OCI-LY3 (cell line): Measurements from ENCODE around the gene PTPRC.

Source experiments
- H2AFZ ChIP-seq: fragments of 200-600, 300-600 bp; shearing (Covaris generic); 2 replicates; pipeline ENCODE4 v1.6.0; 2014; ENCODE audit warnings: antibody characterized with exemption, low read depth, low read length
- H3K27ac ChIP-seq: fragments of 200-600, 300-600 bp; sonication (generic); 2 replicates; pipeline ENCODE4 v1.5.1; 2014; ENCODE audit warnings: mild to moderate bottlenecking, low read length, moderate library complexity, mixed read lengths
- H3K27me3 ChIP-seq: fragments of 200-600, 300-600 bp; sonication (generic); 2 replicates; pipeline ENCODE4 v1.6.1; 2014; ENCODE audit warnings: low read depth, low read length, mixed read lengths
- H3K36me3 ChIP-seq: fragments of 200-600, 300-600 bp; sonication (generic); replicated peaks from 2 replicates; pipeline ENCODE3; 2014; ENCODE audit warnings: low read depth, low read length, mixed read lengths
- H3K4me1 ChIP-seq: fragments of 300-600, 200-600 bp; sonication (generic); 2 replicates; pipeline ENCODE4 v1.6.1; 2014; ENCODE audit warnings: low read length, mixed read lengths
- H3K4me2 ChIP-seq: fragments of 200-600, 300-600 bp; sonication (generic); 2 replicates; pipeline ENCODE4 v1.6.1; 2014; ENCODE audit warnings: low read length, mixed read lengths
- H3K4me3 ChIP-seq: fragments of 300-600, 200-600 bp; sonication (generic); 2 replicates; pipeline ENCODE4 v1.5.1; 2014; ENCODE audit warnings: antibody characterized with exemption, mild to moderate bottlenecking, low read length, moderate library complexity
- H3K79me2 ChIP-seq: fragments of 300-600, 200-600 bp; shearing (Covaris generic); 2 replicates; pipeline ENCODE4 v1.6.1; 2014; ENCODE audit warnings: mild to moderate bottlenecking, low read length, mixed read lengths
- H3K9ac ChIP-seq: fragments of 300-600, 200-600 bp; shearing (Covaris generic); 2 replicates; pipeline ENCODE4 v1.6.0; 2014; ENCODE audit warnings: mild to moderate bottlenecking, low read length, moderate library complexity
- H3K9me3 ChIP-seq: fragments of 200-600, 300-600 bp; shearing (Covaris generic); 2 replicates; pipeline ENCODE4 v1.6.1; 2014; ENCODE audit warnings: low read length, mixed read lengths; ENCODE audit not compliant: insufficient read depth
- H4K20me1 ChIP-seq: fragments of 200-600, 300-600 bp; sonication (generic); 2 replicates; pipeline ENCODE4 v1.6.1; 2016; ENCODE audit warnings: low read length, mixed read lengths; ENCODE audit not compliant: insufficient read depth
- EZH2phosphoT487 ChIP-seq: fragments of 200-600 bp; shearing (Covaris generic); IDR thresholded peaks from 2 replicates; pipeline ENCODE4 v1.6.1; 2018; ENCODE audit warnings: antibody characterized with exemption, mixed run types, low read depth
- TF ChIP-seq, protein P1 (sequence below): fragments of 200-600, 300-600 bp; sonication (generic); IDR thresholded peaks from 2 replicates; pipeline ENCODE4 v1.5.1; 2014; ENCODE audit warnings: antibody characterized with exemption, low read length, low read depth

Gene PTPRC

DNA sequence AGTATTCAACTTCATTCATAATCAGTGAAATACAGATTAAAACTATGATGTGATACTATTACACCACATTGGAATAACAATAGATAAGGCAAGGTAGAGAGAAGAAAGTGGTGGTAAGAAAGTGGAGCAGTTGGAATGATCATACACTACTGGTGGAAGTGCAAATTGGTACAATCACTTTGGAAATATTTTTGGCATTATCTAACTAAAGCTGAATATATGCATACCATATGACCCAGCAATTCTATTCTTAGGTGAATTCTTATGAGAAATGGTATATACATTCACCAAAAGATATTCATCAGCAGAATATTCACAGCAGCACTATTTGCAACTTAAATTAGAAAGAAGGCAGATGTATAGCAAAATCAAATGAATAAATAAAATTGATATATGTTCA is 21.4 kb upstream of the PTPRC start:
- no peaks in the 10 kb centered on the region for H3K27me3 ChIP-seq
- H3K4me3 ChIP-seq, result no peak overlapping the region
- no peak overlapping the region for H3K4me2 ChIP-seq
- H3K4me1 ChIP-seq, result peaks cover 40% of the 10 kb centered on the region
- H2AFZ ChIP-seq, result no peak overlapping the region
- no peaks in the 10 kb centered on the region for H3K79me2 ChIP-seq
- H3K27ac ChIP-seq, result no peak overlapping the region
- no peak overlapping the region for H3K9ac ChIP-seq
- H3K36me3 ChIP-seq, result no peaks in the 10 kb centered on the region
- TF ChIP-seq, protein P1, sequence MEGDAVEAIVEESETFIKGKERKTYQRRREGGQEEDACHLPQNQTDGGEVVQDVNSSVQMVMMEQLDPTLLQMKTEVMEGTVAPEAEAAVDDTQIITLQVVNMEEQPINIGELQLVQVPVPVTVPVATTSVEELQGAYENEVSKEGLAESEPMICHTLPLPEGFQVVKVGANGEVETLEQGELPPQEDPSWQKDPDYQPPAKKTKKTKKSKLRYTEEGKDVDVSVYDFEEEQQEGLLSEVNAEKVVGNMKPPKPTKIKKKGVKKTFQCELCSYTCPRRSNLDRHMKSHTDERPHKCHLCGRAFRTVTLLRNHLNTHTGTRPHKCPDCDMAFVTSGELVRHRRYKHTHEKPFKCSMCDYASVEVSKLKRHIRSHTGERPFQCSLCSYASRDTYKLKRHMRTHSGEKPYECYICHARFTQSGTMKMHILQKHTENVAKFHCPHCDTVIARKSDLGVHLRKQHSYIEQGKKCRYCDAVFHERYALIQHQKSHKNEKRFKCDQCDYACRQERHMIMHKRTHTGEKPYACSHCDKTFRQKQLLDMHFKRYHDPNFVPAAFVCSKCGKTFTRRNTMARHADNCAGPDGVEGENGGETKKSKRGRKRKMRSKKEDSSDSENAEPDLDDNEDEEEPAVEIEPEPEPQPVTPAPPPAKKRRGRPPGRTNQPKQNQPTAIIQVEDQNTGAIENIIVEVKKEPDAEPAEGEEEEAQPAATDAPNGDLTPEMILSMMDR, result no peak
- TF ChIP-seq EZH2phosphoT487, result no peak
- H4K20me1 ChIP-seq, result no peaks in the 10 kb centered on the region
- H3K9me3 ChIP-seq, result no peaks in the 10 kb centered on the region

DNA sequence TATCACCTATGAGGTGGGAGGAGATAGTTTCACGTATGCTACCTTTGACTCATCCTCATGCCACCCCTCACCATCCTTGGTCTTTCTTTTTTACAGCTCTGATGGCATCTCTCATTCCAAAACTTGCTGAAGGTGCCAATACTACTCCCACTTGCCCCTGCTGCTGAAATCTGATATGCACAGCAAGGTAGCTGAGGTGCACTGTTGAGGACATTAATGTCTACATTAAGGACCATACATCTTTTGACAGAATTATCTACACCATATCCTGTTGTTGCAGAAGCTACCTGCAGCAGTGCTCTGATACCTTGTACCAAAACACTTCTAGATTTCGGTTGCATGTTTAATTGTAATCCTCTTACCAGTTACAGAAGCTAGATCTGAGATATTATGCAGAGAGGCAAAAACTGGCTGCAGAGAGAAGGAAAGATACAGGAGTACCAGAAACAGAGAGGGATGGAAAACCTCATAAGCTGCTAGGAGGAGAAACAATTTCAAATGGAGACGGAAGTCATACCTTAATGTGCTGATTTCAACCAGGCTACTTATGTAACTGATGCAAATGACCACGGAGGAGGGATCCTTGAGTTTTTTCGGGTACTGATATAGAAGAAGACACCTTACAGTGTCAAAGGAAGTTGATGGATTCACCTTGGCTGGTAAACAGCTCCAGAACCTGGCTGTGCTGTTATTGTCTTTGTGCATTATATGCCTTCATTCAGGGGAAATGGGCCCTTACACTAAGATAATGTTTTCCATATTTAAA is 19.3 kb upstream of the PTPRC start:
- Histone ChIP-seq H3K27ac (peak overlapping the region; percentile 91), H3K27me3 (no peaks in the 10 kb centered on the region), H3K9ac (peak overlapping the region; percentile 75), H2AFZ (peak overlapping the region; percentile 58), H4K20me1 (no peaks in the 10 kb centered on the region), H3K4me3 (peak overlapping the region; percentile 63), H3K79me2 (no peaks in the 10 kb centered on the region), H3K36me3 (no peaks in the 10 kb centered on the region), H3K4me2 (peak overlapping the region; percentile 76), H3K4me1 (peaks cover 58% of the 10 kb centered on the region), H3K9me3 (no peaks in the 10 kb centered on the region)
- TF ChIP-seq, protein P1, result no peak
- no peak for TF ChIP-seq EZH2phosphoT487

DNA sequence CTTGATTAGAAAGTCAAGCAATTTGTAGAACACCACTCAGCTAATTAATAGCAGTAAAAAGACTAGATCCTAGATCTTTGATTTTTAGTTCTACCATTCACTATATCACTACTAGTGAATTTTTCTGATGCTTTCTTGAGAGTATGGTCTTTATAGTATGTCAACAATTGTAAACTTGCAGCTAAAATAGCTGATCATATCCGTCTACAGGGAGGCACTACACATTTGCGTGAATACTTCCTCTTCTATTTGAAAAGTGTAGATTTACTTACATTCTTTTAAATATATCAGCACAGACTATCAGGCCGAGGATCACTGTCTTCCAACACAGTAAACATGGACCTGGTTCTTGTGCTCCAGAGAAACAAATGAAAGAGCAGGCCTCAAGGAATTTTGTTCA is 18.6 kb upstream of the PTPRC start:
- H3K4me3 ChIP-seq, result peak overlapping the region; percentile 63
- H2AFZ ChIP-seq, result peak overlapping the region; percentile 58
- H3K79me2 ChIP-seq, result no peaks in the 10 kb centered on the region
- peak overlapping the region; percentile 75 for H3K9ac ChIP-seq
- peak overlapping the region; percentile 91 for H3K27ac ChIP-seq
- H3K9me3 ChIP-seq, result no peaks in the 10 kb centered on the region
- no peaks in the 10 kb centered on the region for H3K36me3 ChIP-seq
- no peaks in the 10 kb centered on the region for H4K20me1 ChIP-seq
- H3K4me1 ChIP-seq, result peaks cover 59% of the 10 kb centered on the region
- H3K27me3 ChIP-seq, result no peaks in the 10 kb centered on the region
- peak overlapping the region; percentile 76 for H3K4me2 ChIP-seq
- TF ChIP-seq, protein P1, result no peak
- TF ChIP-seq EZH2phosphoT487, result no peak

DNA sequence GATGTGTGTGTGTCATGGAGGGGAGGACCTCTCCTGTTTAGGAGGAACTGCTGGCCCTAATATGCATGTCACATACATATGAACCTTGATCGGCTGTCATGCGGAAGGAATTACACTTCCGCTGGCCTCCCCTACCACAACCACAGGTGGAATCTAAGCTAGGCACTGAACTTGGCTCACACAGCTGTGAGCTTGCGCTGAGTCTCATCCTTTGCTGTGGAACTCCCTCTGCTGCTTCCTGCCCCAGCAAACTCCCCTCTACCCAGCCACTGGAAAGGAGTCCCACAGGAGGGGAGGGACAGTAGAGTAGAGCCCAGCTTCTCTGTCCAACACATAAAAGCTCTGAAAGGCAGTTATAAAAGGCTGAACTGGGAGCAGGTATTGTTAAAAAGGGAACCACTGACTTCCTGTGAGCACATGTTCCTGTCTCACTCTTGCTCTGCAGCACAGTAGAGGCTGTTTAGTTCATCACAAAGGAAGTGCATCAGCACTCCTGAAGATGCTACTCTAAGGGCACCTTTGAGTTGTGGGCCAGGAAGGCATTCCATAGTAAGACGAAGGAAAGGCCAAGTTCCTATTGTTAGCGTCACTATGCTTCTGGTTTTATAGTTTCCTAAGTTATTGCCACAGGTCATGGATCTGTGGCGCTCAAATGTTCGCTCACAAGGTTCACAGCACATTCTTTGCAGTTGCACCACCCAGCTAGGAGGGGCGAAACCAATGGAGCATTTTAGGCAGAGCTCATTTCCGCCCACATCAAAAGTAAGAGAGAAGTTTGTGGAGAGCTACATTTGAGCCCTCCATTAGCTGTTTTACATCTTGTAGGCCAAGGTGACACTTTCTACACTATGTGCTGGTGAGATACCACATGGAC is 17.7 kb upstream of the PTPRC start:
- Histone ChIP-seq H3K4me3 (peak overlapping the region; percentile 63), H3K36me3 (no peaks in the 10 kb centered on the region), H3K27me3 (no peaks in the 10 kb centered on the region), H3K9ac (peak overlapping the region; percentile 75), H3K4me1 (peaks cover 59% of the 10 kb centered on the region), H2AFZ (peak overlapping the region; percentile 53; the same call in 1 of the 2 replicates), H3K79me2 (no peaks in the 10 kb centered on the region), H3K27ac (peak overlapping the region; percentile 91), H4K20me1 (no peaks in the 10 kb centered on the region), H3K4me2 (peak overlapping the region; percentile 76), H3K9me3 (no peaks in the 10 kb centered on the region)
- TF ChIP-seq EZH2phosphoT487, result no peak
- TF ChIP-seq, protein P1, result no peak; the same call in 1 of the 2 replicates
